Subcutaneous adipose tissue (tissue), 4 donors: ENCODE data around the gene OTUD4. TPM values are rescaled to one million over a fixed set of nuclear protein-coding genes. Genes with fewer than 3 reads are reported as not detected.

Source experiments
- CTCF ChIP-seq: fragments of 450-650 bp; IDR thresholded peaks from one replicate; pipeline ENCODE4 v1.5.1; 2016; ENCODE audit warnings: low read depth, mild to moderate bottlenecking, control low read depth, antibody characterized with exemption, moderate library complexity
- total RNA-seq, 4 donors: library from RNA; depleted of rRNA; stranded (reverse); fragments of >200 nt; gene quantifications; one replicate each; pipeline ENCODE4 v1.1.0, GENCODE V29; 2016

The OTUD4 gene
- total RNA-seq, 4 donors from 2014 or later, result 29.2 to 43.2 (median 35.0) TPM

DNA sequence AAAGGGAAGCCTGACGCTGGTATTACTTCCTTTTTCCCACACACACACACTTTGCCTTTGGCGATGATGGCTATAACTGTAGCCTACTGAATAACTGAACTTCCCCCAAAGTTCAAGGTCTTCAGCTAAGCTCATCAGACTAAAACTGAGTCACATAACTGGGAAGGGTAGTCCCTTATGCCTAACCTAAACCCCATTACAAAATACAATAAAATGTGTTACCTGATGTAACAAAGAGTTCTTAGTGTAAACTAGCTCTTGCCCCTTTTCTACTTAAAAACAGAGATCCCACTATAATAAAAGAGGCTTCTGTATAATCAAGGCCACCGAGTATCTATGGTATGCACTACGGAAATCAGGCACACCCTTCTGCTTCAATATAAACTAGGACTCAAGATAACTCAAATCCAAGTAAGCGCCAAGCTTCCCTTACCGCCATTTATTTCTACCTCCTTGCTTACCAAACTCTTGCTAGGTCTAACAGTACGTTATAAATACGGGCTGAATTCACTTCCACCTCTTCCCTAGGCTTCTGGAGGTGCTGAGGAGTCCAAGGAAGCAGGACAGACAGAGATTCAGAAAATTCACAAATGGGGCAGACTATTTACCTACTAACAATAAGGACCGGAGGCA, 2.4 kb downstream of the OTUD4 start:
- TF ChIP-seq CTCF, result no peak

- no peak for TF ChIP-seq CTCF
These were observed 2.9 kb downstream of the OTUD4 start for GRCh38 chr4:145177511-145177905.

DNA sequence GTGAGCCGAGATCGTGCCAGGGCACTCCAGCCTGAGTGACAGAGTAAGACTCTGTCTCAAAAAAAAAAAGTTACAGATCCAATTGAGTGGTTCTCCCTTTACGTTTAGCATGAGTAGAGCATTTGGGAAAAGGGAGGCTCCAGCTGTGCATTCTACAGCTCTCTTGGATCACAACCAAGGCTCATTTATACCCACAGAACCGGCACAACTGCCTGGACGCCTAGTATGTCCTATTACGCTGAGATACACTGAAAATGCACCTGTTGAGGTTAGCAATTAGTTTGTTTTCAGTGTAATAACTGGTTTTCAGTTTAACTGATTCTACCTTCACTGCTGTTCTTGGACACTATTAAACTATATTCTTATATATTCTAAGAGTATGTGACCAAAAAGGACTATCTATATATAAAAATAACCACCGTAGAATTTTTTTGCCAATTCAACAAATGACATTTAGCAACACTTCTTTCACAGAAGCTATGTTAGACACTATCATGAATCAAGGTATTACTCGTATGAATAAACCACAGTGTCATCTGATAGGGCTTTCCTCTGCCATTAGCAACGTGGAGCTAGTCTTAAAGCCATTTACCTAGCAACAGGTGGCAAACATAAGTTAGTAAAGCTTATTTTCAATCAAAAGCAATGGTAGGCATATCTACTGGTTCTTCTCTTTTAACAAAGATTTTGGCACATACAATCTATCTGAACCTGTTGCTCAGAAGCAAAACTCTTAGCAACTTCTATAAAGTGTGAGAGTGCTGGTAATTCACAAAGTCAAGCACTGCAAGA, 3.6 kb downstream of the OTUD4 start:
- TF ChIP-seq CTCF, result no peak

- no peak for TF ChIP-seq CTCF
These were observed 8.5 kb downstream of the OTUD4 start for GRCh38 chr4:145171911-145172310.

GRCh38 chr4:145170223-145170622, 10.2 kb downstream of the OTUD4 start:
- no peak for TF ChIP-seq CTCF

DNA sequence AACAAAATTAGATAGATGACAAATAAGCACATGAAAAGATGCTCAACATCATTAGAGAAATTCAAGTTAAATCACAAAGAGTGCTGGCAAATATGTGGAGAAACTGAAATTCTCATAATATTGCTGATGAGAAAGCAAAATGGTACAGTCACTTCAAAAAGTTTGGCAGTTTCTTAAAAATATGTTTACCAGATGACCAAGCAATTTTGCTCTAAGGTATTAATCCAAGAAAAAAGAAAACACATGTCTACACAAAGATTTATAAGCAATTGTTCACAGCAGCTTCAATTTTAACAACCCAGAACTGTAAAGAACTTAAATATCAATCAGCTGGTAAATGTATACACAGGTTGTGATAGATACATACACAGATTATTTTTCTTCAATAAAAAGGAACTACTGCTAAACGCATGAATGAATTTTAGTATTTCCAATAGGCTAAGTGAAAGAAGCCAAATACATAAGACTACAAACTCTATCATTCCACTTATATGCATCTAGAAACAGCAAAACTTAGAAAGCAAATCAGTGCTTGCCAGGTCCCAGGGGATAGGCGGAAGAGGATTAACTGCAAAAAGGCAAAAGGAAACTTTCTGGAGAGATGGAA, 11.7 kb downstream of the OTUD4 start:
- TF ChIP-seq CTCF, result no peak

DNA sequence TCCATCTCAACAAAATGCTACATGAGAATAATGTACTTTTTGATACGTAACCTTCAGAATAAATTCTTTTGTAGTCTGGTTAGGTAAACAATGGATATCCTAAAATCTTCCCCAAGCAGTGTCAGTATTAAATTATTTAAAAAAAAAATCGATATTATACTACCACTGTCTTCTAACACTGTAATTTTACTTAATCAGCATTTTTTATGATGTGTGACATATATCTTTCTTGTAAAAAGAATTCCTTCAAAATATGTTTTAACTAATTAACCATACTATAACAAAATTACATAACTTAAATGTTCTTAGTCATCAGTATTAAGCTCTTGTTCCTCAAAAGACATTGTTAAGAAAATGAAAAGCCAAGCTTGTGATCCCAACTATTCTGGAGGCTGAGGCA, 12.5 kb downstream of the OTUD4 start:
- no peak for TF ChIP-seq CTCF
